Transverse colon (tissue), 4 donors: Measurements from ENCODE around the gene PALM. TPM values are rescaled to one million over a fixed set of nuclear protein-coding genes. Genes with fewer than 3 reads are reported as not detected.
"Not testable (repeated sequence)": the region's sequence is repeated elsewhere in the genome, so short reads cannot be mapped to it uniquely, and the experiment has no call there.

ENCODE experiments used
- DNase-seq: peaks from one replicate; pipeline ENCODE4 v3.0.0-alpha.2; 2019
- H3K27ac ChIP-seq, 4 donors: fragments of 200-600 bp; sonication (generic); 2 replicates each; pipeline ENCODE4 v1.5.1; 2016 to 2018; ENCODE audit warnings: inconsistent platforms in 4 of 4
- H3K27me3 ChIP-seq: fragments of 200-600 bp; sonication (generic); 2 replicates; pipeline ENCODE4 v1.5.1; 2017; ENCODE audit warnings: inconsistent platforms
- H3K36me3 ChIP-seq, 4 donors: fragments of 200-600 bp; sonication (generic); 2 replicates each; pipeline ENCODE4 v1.5.1; 2017 to 2019; ENCODE audit warnings: inconsistent platforms in 4 of 4
- H3K4me1 ChIP-seq, 4 donors: fragments of 200-600 bp; sonication (generic); 2 replicates each; pipeline ENCODE4 v1.5.1; 2017 to 2020; ENCODE audit warnings: inconsistent platforms in 4 of 4
- H3K4me3 ChIP-seq, 4 donors: fragments of 200-600 bp; sonication (generic); 1 replicate in 1 of 4; 2 replicates in 3 of 4; pipeline versions ENCODE4 v1.5.1 to v1.6.1; 2017 to 2019; ENCODE audit warnings: inconsistent platforms in 4 of 4
- H3K9me3 ChIP-seq, 2 donors: fragments of 200-600 bp; sonication (generic); 2 replicates each; pipeline ENCODE4 v1.5.1; 2017 to 2019; ENCODE audit warnings: inconsistent platforms in 2 of 2
- EP300 ChIP-seq: sonication (generic); formaldehyde crosslinking; IDR thresholded peaks from one replicate; pipeline ENCODE4 v1.6.1; 2017; ENCODE audit warnings: antibody characterized with exemption, low read depth
- POLR2A ChIP-seq: fragments of 450-650 bp; IDR thresholded peaks from one replicate; pipeline ENCODE4 v1.6.1; 2016; ENCODE audit warnings: antibody characterized with exemption, mild to moderate bottlenecking, moderate library complexity
- POLR2AphosphoS5 ChIP-seq, 3 donors: sonication (generic); formaldehyde crosslinking; IDR thresholded peaks; one replicate each; pipeline ENCODE4 v1.6.1; 2016; ENCODE audit warnings: antibody characterized with exemption in 3 of 3
- WGBS, 2 donors: methylation state at CpG; one replicate each; pipeline ENCODE4 v1.1.5; 2018; ENCODE audit warnings: low coverage in 1 of 2; 5-methylcytosine and 5-hydroxymethylcytosine counted together
- in situ Hi-C, 4 donors: fragments of 200-750 bp; cut with MboI; loops; one replicate each; pipeline versions ENCODE4 v1.15.0 to v1.15.1; 2017; ENCODE audit warnings: low sequenced_read_pairs in 3 of 4, low pct_ligation_motif_present in 1 of 4, low pct_unique_long_range_greater_than_20kb in 1 of 4
- intact Hi-C: fragments of 100-400 bp; cut with DNase I; formaldehyde crosslinking; loops from one replicate; pipeline ENCODE4 v1.15.1; 2023; ENCODE audit warnings: low total_unique reads
- total RNA-seq, 4 donors: library from RNA; depleted of rRNA; stranded (reverse); fragments of >200 nt; gene quantifications; one replicate each; pipeline ENCODE4 v1.1.0, GENCODE V29; 2016
- TF ChIP-seq, protein P1 (sequence below), 5 experiments: fragments of 200-600 bp in 3 of 5; fragments of 450-650 bp in 2 of 5; sonication (generic) in 3 of 5; IDR thresholded peaks; 1 replicate in 2 of 5; 2 replicates in 3 of 5; pipeline ENCODE4 v1.5.1; 2016 to 2017; ENCODE audit warnings: antibody characterized with exemption in 5 of 5, inconsistent platforms in 3 of 5, mild to moderate bottlenecking in 2 of 5, moderate library complexity in 1 of 5

PALM gene
- total RNA-seq, 4 donors from 2014 or later = 14.1 to 99.3 (median 29.8) TPM

DNA sequence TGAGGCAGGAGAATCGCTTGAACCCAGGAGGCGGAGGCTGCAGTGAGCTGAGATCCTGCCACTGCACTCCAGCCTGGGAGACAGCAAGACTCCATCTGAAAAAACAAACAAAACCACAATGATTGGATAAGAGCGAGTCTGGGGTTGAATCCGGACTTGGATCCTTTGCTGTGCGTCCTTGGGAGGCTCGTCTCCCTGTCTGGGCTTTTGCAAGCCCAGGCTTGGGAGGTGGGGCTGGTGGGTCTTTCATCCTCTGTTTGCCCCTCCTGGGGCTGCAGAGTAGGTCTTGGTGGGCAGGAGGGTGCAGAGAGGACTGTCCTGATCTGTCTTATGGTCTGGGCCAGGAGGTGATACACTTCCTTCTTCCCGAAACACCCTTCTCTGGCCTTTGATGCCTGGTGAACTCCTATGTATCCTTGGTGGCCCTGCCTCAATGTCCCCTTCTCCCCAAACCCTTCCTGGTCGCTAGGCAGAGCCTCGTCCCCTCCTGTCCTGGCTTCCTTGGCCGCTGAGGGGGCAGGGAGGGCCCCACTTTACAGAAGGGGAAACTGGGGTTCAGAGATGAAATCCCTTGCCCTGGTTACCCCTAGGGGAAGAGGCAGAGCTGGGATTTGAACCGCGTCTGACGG, 16.8 kb downstream of the PALM start:
- no peak for DNase-seq
- intact Hi-C loops (no loop called here), in situ Hi-C loops (no loop called here)
- Histone ChIP-seq H3K4me3 (no peak overlapping the region), H3K27me3 (peaks cover 19% of the 10 kb centered on the region), H3K4me1 (peaks cover 0 to 4% (median 0%) of the 10 kb centered on the region in 4 donors), H3K36me3 (no peaks in the 10 kb centered on the region), H3K9me3 (no peaks in the 10 kb centered on the region), H3K27ac (no peak overlapping the region)
- WGBS, 2 donors = 68% methylated on average over 13 of the region's 13 CpGs; no CpG with 5 or more reads in 1 of the 2 donors
- TF ChIP-seq POLR2A = no peak
- TF ChIP-seq POLR2AphosphoS5 (IDR thresholded peaks at IDR 0.05) = no peak

DNA sequence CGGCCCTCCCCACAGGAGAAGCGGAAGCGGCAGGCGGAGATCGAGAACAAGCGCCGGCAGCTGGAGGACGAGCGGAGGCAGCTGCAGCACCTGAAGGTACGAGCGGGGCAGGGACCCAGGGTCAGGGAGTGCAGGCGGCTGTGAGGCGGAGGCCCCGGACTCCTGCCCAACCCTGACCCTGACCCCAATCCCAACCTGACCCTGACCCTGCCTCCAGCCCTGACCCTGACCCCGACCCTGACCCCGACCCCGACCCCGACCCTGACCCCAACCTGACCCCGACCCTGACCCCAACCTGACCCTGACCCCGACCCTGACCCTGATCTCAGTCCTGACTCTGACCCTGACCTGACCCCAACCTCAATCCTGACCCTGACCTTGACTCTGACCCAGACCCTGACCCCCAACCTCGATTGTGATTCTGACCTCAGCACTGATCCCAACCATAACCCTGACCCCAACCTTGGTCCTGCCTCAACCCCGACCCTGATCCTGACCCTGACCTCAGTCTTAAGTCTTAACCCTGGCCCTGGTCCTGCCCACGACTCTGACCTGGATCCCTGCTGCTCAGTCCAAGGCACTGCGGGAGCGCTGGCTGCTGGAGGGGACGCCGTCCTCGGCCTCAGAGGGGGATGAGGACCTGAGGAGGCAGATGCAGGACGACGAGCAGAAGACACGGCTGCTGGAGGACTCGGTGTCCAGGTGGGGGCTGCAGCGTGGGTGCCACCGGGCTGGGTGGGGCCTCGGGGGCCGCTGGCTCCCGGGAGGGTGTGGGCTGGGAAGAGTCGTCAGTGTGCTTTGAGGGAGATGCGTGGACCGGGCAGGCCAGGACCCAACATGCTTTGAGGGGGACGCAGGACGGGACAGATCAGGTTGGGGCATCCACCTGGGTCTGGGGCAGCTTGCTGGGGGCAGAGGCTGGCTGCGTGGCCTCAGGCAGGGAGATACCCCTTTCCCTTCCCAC, 18.5 kb downstream of the PALM start:
- in situ Hi-C loops (no loop called here), intact Hi-C loops (no loop called here)
- 74 to 83% methylated on average over 2 to 43 of the region's 43 CpGs for WGBS, 2 donors
- Histone ChIP-seq H3K27ac (peak overlapping the region; percentile 24 to 48 (median 30)), H3K36me3 (no peaks in the 10 kb centered on the region), H3K9me3 (no peaks in the 10 kb centered on the region), H3K4me1 (peaks cover 0 to 4% (median 0%) of the 10 kb centered on the region in 4 donors), H3K27me3 (peaks cover 7% of the 10 kb centered on the region), H3K4me3 (no peak overlapping the region)
- TF ChIP-seq POLR2AphosphoS5 (IDR thresholded peaks at IDR 0.05) (no peak), EP300 (no peak), POLR2A (no peak)
- TF ChIP-seq, protein P1, sequence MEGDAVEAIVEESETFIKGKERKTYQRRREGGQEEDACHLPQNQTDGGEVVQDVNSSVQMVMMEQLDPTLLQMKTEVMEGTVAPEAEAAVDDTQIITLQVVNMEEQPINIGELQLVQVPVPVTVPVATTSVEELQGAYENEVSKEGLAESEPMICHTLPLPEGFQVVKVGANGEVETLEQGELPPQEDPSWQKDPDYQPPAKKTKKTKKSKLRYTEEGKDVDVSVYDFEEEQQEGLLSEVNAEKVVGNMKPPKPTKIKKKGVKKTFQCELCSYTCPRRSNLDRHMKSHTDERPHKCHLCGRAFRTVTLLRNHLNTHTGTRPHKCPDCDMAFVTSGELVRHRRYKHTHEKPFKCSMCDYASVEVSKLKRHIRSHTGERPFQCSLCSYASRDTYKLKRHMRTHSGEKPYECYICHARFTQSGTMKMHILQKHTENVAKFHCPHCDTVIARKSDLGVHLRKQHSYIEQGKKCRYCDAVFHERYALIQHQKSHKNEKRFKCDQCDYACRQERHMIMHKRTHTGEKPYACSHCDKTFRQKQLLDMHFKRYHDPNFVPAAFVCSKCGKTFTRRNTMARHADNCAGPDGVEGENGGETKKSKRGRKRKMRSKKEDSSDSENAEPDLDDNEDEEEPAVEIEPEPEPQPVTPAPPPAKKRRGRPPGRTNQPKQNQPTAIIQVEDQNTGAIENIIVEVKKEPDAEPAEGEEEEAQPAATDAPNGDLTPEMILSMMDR (IDR thresholded peaks at IDR 0.05) = no peak
- DNase-seq = no peak

DNA sequence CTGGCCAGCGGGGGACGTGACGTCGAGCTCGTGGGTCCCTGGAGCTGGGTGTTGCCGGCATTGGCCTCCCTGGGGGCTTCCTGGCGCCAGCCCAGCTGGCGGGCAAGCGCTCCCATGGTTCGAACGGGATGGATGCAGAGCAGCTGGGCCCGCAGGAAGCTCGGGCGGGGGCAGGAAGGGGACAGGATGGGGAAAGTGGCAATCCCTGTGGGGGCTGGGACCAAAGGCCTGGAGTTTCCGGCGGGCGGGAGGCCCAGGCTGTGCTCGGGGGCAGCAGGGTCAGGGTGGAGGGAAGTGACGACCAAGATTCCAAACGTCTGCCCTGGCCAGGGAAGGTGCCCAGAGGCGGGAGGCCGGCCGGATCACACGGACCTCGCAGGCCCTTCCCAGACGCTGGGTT, 19.3 kb downstream of the PALM start:
- no peak for DNase-seq
- peak overlapping the region; percentile 24 to 48 (median 30) for H3K27ac ChIP-seq
- in situ Hi-C loops = no loop called here
- WGBS, 2 donors = 49% methylated on average over 15 of the region's 26 CpGs; no CpG with 5 or more reads in 1 of the 2 donors
- H3K9me3 ChIP-seq = no peaks in the 10 kb centered on the region
- H3K4me1 ChIP-seq = no peaks in the 10 kb centered on the region
- H3K36me3 ChIP-seq = no peaks in the 10 kb centered on the region
- intact Hi-C loops = no loop called here
- peak in 2 of 3 donors; percentile 15 to 16 for TF ChIP-seq POLR2AphosphoS5 (IDR thresholded peaks at IDR 0.05)
- TF ChIP-seq, protein P1 (IDR thresholded peaks at IDR 0.05) = no peak
- H3K4me3 ChIP-seq = no peak overlapping the region
- H3K27me3 ChIP-seq = peaks cover under 1% of the 10 kb centered on the region

DNA sequence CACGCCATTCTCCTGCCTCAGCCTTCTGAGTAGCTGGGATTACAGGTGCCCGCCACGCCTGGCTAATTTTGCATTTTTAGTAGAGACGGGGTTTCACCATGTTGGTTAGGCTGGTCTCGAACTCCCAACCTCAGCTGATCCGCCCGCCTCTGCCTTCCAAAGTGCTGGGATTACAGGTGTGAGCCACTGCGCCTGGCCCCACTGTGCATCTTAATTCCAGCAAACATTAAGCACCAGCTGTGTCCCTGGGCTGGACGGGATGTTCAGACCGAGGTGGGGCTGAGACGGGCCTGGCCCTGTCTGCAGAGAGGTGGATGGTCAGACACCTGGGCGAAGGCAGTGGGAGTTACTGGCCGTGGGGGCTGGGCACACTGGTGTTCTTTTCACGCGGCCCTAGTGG, 20.8 kb downstream of the PALM start:
- H3K4me1 ChIP-seq, intact Hi-C loops, H3K27ac ChIP-seq, H3K9me3 ChIP-seq, in situ Hi-C loops, H3K27me3 ChIP-seq, H3K36me3 ChIP-seq, H3K4me3 ChIP-seq, DNase-seq: not testable (repeated sequence)
- 73 to 77% methylated on average over 4 to 15 of the region's 15 CpGs for WGBS, 2 donors

DNA sequence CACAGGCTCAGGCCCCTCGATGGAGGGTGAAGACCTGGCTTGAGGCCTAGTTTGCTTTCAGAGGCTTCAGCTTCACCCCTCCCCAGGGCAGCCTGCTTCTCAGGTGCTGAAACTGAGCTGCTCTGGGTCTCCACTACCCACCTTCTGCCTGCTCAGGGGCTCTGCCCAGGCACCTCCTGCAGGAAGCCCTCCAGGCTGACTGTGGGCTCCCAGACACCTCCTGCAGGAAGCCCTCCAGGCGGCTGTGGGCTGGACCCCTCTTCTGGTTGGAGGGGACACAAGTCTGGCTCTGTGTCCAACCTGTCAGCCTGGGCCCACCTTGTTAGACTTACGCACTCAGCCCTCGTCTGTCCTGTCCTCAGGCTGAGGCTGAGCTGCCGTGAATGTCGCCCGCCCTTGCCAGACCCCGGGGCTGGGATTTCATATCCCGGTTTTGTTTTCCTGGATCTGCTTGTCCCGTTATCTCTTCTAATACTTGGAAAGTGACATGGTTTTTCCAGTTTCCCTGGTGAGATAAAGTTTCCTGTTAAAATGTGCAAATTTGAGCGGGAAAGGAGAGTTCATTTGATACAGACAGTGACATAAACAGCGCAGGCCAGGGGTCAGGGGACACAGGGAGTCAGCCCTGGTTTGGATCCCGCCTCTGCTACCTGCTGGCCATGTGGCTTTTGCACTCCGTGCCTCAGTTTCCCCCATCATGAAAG, 21.4 kb downstream of the PALM start:
- intact Hi-C loops (no loop called here), in situ Hi-C loops (loop anchor here in 2 of 4 donors (5.0 kb wide), 1 partner anchor 63 kb away; no protein-coding TSS in a partner anchor)
- no peak overlapping the region for H3K4me3 ChIP-seq
- H3K4me1 ChIP-seq = no peaks in the 10 kb centered on the region
- no peaks in the 10 kb centered on the region for H3K9me3 ChIP-seq
- H3K27me3 ChIP-seq = no peaks in the 10 kb centered on the region
- no peaks in the 10 kb centered on the region for H3K36me3 ChIP-seq
- no peak overlapping the region for H3K27ac ChIP-seq
- no peak for DNase-seq
- TF ChIP-seq, protein P1 (IDR thresholded peaks at IDR 0.05) = no peak
- no peak for TF ChIP-seq POLR2A
- WGBS, 2 donors = 63 to 80% methylated on average over 5 to 14 of the region's 14 CpGs
